Measurements from ENCODE around the gene BRSK2. TPM values are rescaled to one million over a fixed set of nuclear protein-coding genes. Genes with fewer than 3 reads are reported as not detected.
A peak's percentile ranks its signal among the peaks of the same experiment; 100 is the strongest.

The BRSK2 gene
- total and polyA plus RNA-seq, 9 of the 15 experiments (the other 6 are each of a cell fraction or from before 2014, with no cell fraction given): 0.06 to 0.52 (median 0.18) TPM; not detected in 5

DNA sequence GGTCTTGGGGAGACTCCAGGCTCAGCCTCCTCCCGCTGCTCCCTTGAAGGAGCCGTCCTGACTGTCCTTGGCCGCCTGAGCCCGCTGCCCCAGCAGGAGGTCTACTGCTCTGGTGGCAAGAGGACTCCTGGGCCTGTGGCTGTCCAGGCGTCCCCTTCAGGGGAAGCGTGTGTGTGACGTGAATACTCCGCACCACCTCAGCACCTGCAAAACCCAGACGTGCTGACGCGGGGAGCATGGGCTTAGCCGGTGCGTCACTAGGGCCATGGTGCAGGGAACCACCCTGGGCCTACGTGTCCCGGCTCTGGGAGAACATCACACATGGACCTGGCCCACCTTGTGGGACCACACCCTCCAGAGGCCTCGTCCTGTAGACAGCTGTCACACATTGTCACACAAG, 30.2 kb upstream of the BRSK2 start:
- Histone ChIP-seq H3K27me3 (ENCODE audit: control insufficient read depth in 2 of 2, insufficient read depth in 2 of 2, low read length in 2 of 2) (peaks cover 12 to 63% of the 10 kb centered on the region in 2 experiments; a peak in 4 of 5 replicates), H4K20me1 (replicated peaks; ENCODE audit: control insufficient read depth, insufficient read depth, low read length) (peaks cover 6% of the 10 kb centered on the region; the same call in 1 of the 2 replicates), H3K79me2 (ENCODE audit: control insufficient read depth, insufficient read depth, low read length) (no peaks in the 10 kb centered on the region), H3K4me2 (ENCODE audit: insufficient read depth, low read length) (no peak overlapping the region), H3K9me1 (ENCODE audit: control insufficient read depth, insufficient read depth, low read length) (no peaks in the 10 kb centered on the region), H3K4me1 (replicated peaks in 1 of 2; ENCODE audit: control insufficient read depth in 2 of 2, insufficient read depth in 2 of 2, low read length in 2 of 2) (peaks cover 14 to 21% of the 10 kb centered on the region in 2 experiments; a peak in 4 of 5 replicates), H3K36me3 (ENCODE audit: control insufficient read depth, insufficient read depth, low read length) (no peaks in the 10 kb centered on the region), H3K4me3 (no peak overlapping the region), H3K27ac (ENCODE audit: extremely low read depth, low read depth, low read length) (no peak overlapping the region), H3K9ac (ENCODE audit: insufficient read depth in 1 of 2, low read depth in 2 of 2, low read length in 2 of 2) (peak overlapping the region in 1 of 2 experiments; percentile 26; a peak in 1 of 4 replicates), H2AFZ (ENCODE audit: low read depth, low read length) (no peak overlapping the region), H3K9me3 (replicated peaks; ENCODE audit: control insufficient read depth, insufficient read depth, low read depth, low read length) (no peaks in the 10 kb centered on the region)
- no peak for FAIRE-seq
- no peak for ATAC-seq
- TF ChIP-seq RBM34 (IDR thresholded peaks at IDR 0.05; ENCODE audit: borderline replicate concordance, insufficient read depth, low read length) (no peak), YBX1 (IDR thresholded peaks at IDR 0.05) (no peak), ZNF717 (CRISPR knock-in tag; IDR thresholded peaks at IDR 0.05) (no peak), SMARCE1 (IDR thresholded peaks at IDR 0.05) (no peak), FOS (IDR thresholded peaks at IDR 0.05; ENCODE audit: extremely low read depth, insufficient read length) (no peak), NFRKB (IDR thresholded peaks at IDR 0.05; ENCODE audit: low read depth) (no peak), DPF2 (IDR thresholded peaks at IDR 0.05) (no peak), FOXJ2 (tag; IDR thresholded peaks at IDR 0.05) (no peak), EP400 (IDR thresholded peaks at IDR 0.05) (no peak), DNMT1 (IDR thresholded peaks at IDR 0.05) (no peak), CCAR2 (IDR thresholded peaks at IDR 0.05; ENCODE audit: low read depth, low read length) (no peak), KAT8 (IDR thresholded peaks at IDR 0.05; ENCODE audit: low read depth) (no peak), RBM15 (IDR thresholded peaks at IDR 0.05; ENCODE audit: insufficient read depth, low read length) (no peak)
- TF ChIP-seq, protein P1, sequence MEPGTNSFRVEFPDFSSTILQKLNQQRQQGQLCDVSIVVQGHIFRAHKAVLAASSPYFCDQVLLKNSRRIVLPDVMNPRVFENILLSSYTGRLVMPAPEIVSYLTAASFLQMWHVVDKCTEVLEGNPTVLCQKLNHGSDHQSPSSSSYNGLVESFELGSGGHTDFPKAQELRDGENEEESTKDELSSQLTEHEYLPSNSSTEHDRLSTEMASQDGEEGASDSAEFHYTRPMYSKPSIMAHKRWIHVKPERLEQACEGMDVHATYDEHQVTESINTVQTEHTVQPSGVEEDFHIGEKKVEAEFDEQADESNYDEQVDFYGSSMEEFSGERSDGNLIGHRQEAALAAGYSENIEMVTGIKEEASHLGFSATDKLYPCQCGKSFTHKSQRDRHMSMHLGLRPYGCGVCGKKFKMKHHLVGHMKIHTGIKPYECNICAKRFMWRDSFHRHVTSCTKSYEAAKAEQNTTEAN (CRISPR knock-in tag; IDR thresholded peaks at IDR 0.05): no peak
- TF ChIP-seq, protein P2, sequence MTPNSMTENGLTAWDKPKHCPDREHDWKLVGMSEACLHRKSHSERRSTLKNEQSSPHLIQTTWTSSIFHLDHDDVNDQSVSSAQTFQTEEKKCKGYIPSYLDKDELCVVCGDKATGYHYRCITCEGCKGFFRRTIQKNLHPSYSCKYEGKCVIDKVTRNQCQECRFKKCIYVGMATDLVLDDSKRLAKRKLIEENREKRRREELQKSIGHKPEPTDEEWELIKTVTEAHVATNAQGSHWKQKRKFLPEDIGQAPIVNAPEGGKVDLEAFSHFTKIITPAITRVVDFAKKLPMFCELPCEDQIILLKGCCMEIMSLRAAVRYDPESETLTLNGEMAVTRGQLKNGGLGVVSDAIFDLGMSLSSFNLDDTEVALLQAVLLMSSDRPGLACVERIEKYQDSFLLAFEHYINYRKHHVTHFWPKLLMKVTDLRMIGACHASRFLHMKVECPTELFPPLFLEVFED (CRISPR knock-in tag; conservative IDR thresholded peaks at IDR 0.05): no peak
- TF ChIP-seq, protein P3, sequence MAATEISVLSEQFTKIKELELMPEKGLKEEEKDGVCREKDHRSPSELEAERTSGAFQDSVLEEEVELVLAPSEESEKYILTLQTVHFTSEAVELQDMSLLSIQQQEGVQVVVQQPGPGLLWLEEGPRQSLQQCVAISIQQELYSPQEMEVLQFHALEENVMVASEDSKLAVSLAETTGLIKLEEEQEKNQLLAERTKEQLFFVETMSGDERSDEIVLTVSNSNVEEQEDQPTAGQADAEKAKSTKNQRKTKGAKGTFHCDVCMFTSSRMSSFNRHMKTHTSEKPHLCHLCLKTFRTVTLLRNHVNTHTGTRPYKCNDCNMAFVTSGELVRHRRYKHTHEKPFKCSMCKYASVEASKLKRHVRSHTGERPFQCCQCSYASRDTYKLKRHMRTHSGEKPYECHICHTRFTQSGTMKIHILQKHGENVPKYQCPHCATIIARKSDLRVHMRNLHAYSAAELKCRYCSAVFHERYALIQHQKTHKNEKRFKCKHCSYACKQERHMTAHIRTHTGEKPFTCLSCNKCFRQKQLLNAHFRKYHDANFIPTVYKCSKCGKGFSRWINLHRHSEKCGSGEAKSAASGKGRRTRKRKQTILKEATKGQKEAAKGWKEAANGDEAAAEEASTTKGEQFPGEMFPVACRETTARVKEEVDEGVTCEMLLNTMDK (IDR thresholded peaks at IDR 0.05; ENCODE audit: borderline replicate concordance, insufficient read depth, low read depth, low read length, poor library complexity, severe bottlenecking): no peak
- TF ChIP-seq, protein P4, sequence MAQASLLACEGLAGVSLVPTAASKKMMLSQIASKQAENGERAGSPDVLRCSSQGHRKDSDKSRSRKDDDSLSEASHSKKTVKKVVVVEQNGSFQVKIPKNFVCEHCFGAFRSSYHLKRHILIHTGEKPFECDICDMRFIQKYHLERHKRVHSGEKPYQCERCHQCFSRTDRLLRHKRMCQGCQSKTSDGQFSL (CRISPR knock-in tag; IDR thresholded peaks at IDR 0.05): no peak
- TF ChIP-seq, protein P4 (tag; IDR thresholded peaks at IDR 0.05): no peak
- intact Hi-C loops (cut with micrococcal nuclease): no loop called here
- POLR2A ChIA-PET: no interaction called here
- in situ Hi-C loops (cut with MboI): no loop called here
- BruUV-seq (replicated peaks): no TSS peak
- DNase-seq (ENCODE audit: extremely low read depth in 1 of 4, low spot score in 3 of 4): no peak
- CTCF ChIA-PET (ENCODE audit: low intra/inter-chr PET ratio): no interaction called here
- WGBS (ENCODE audit: insufficient coverage, low coverage, missing lambda C conversion rate): 3% methylated on average over 16 of the region's 16 CpGs

Data from K562 (cell line).